IMR-90 (cell line): ENCODE measurements around the gene PRPF8. TPM values are rescaled to one million over a fixed set of nuclear protein-coding genes. Genes with fewer than 3 reads are reported as not detected.

Source experiments
- ATAC-seq: fragments of 200-7000 bp; cut with Tn5 transposase; 2 replicates; pipeline ENCODE4 v1.9.1; 2020; ENCODE audit warnings: low read depth, mild to moderate bottlenecking, moderate library complexity
- BruUV-seq: library from RNA; stranded (reverse); fragments of 400-500 nt; replicated peaks from 2 replicates; lab custom pipeline; 2021; lab: Mats Ljungman, UMichigan
- CTCF ChIA-PET: fragments of 300-600 bp; formaldehyde crosslinking; extraction: SDS; loops from one replicate; lab custom pipeline; 2021; ENCODE audit warnings: antibody characterized with exemption; lab: Yijun Ruan, JAX
- POLR2A ChIA-PET: fragments of 300-600 bp; sonication (Branson Sonifier 250); formaldehyde crosslinking; loops from one replicate; lab custom pipeline; 2022; ENCODE audit warnings: antibody characterized with exemption; ENCODE audit not compliant: unreplicated experiment; lab: Charles Lee
- DNase-seq: peaks from one replicate; pipeline ENCODE4 v3.0.0; 2013
- H2AFZ ChIP-seq: replicated peaks from 2 replicates; pipeline ENCODE3; 2013; ENCODE audit warnings: low read length, mild to moderate bottlenecking; ENCODE audit not compliant: poor library complexity
- H2AK5ac ChIP-seq: 2 replicates; pipeline ENCODE4 v1.6.1; 2013; ENCODE audit warnings: low read depth, low read length, inconsistent platforms
- H2AK9ac ChIP-seq: replicated peaks from 2 replicates; pipeline ENCODE3; 2013; ENCODE audit warnings: mild to moderate bottlenecking, low read depth, low read length, moderate library complexity; ENCODE audit not compliant: poor library complexity
- H2BK120ac ChIP-seq: 2 replicates; pipeline ENCODE4 v1.6.1; 2013; ENCODE audit warnings: low read depth, low read length, inconsistent platforms
- H2BK15ac ChIP-seq: 3 replicates; pipeline ENCODE4 v1.6.1; 2013; ENCODE audit warnings: low read depth, low read length, inconsistent platforms
- H2BK20ac ChIP-seq: 2 replicates; pipeline ENCODE4 v1.6.1; 2013; ENCODE audit warnings: low read depth, mild to moderate bottlenecking, inconsistent platforms, low read length, moderate library complexity
- H2BK5ac ChIP-seq: 2 replicates; pipeline ENCODE4 v1.6.1; 2013; ENCODE audit warnings: mild to moderate bottlenecking, low read depth, low read length, inconsistent platforms; ENCODE audit not compliant: poor library complexity, severe bottlenecking
- H3K14ac ChIP-seq: replicated peaks from 2 replicates; pipeline ENCODE4 v1.6.1; 2013; ENCODE audit warnings: low read depth, low read length, inconsistent platforms
- H3K18ac ChIP-seq: 2 replicates; pipeline ENCODE4 v1.6.1; 2013; ENCODE audit warnings: low read depth, low read length, control low read depth
- H3K23ac ChIP-seq: 2 replicates; pipeline ENCODE4 v1.6.1; 2013; ENCODE audit warnings: low read depth, low read length, inconsistent platforms
- H3K27ac ChIP-seq: 2 replicates; pipeline ENCODE4 v1.5.1; 2013; ENCODE audit warnings: mild to moderate bottlenecking, control low read depth, low read length; ENCODE audit not compliant: insufficient read depth
- H3K27me3 ChIP-seq: 2 replicates; pipeline ENCODE4 v1.6.1; 2013; ENCODE audit warnings: low read length; ENCODE audit not compliant: control insufficient read depth, insufficient read depth
- H3K36me3 ChIP-seq: 2 replicates; pipeline ENCODE4 v1.6.1; 2013; ENCODE audit warnings: low read length, mixed read lengths; ENCODE audit not compliant: control insufficient read depth, insufficient read depth
- H3K4ac ChIP-seq: 2 replicates; pipeline ENCODE4 v1.6.1; 2013; ENCODE audit warnings: low read depth, low read length, inconsistent platforms
- H3K4me1 ChIP-seq: 2 replicates; pipeline ENCODE4 v1.6.1; 2013; ENCODE audit warnings: low read length, mixed read lengths; ENCODE audit not compliant: control insufficient read depth, insufficient read depth
- H3K4me2 ChIP-seq: 2 replicates; pipeline ENCODE4 v1.6.1; 2013; ENCODE audit warnings: low read depth, mild to moderate bottlenecking, control low read depth, low read length, moderate library complexity
- H3K4me3 ChIP-seq: 2 replicates; pipeline ENCODE4 v1.5.1; 2013; ENCODE audit warnings: low read depth, mild to moderate bottlenecking, control low read depth, low read length, moderate library complexity; ENCODE audit not compliant: insufficient read depth
- H3K56ac ChIP-seq: 2 replicates; pipeline ENCODE4 v1.6.1; 2013; ENCODE audit warnings: low read length, inconsistent platforms; ENCODE audit not compliant: insufficient read depth; ENCODE audit errors: extremely low read depth
- H3K79me1 ChIP-seq, 2 experiments: 2 replicates each; pipeline ENCODE4 v1.6.1; 2013; ENCODE audit warnings: low read length in 2 of 2, inconsistent platforms in 1 of 2, low read depth in 1 of 2
- H3K9ac ChIP-seq: 2 replicates; pipeline ENCODE4 v1.6.1; 2013; ENCODE audit warnings: low read depth, low read length, control low read depth
- H3K9me1 ChIP-seq: 2 replicates; pipeline ENCODE4 v1.6.1; 2013; ENCODE audit warnings: low read length, inconsistent platforms; ENCODE audit not compliant: insufficient read depth
- H3K9me3 ChIP-seq: 2 replicates; pipeline ENCODE4 v1.6.1; 2013; ENCODE audit warnings: low read length; ENCODE audit not compliant: control insufficient read depth, insufficient read depth
- H4K20me1 ChIP-seq: 2 replicates; pipeline ENCODE4 v1.6.1; 2013; ENCODE audit warnings: low read length, inconsistent platforms; ENCODE audit not compliant: insufficient read depth
- H4K5ac ChIP-seq: 2 replicates; pipeline ENCODE4 v1.6.1; 2013; ENCODE audit warnings: mild to moderate bottlenecking, low read depth, low read length, control low read depth
- H4K8ac ChIP-seq, 2 experiments: 2 replicates each; pipeline ENCODE4 v1.6.1; 2013; ENCODE audit warnings: low read depth in 2 of 2, low read length in 2 of 2, control low read depth in 1 of 2, inconsistent platforms in 1 of 2
- H4K91ac ChIP-seq: 2 replicates; pipeline ENCODE4 v1.6.1; 2013; ENCODE audit warnings: low read depth, low read length, inconsistent platforms; ENCODE audit not compliant: insufficient read depth
- BHLHE40 ChIP-seq: fragments of 150-350 bp; IDR thresholded peaks from 2 replicates; pipeline ENCODE4 v1.6.1; 2016; ENCODE audit warnings: mild to moderate bottlenecking, low read depth, low read length
- CEBPB ChIP-seq: IDR thresholded peaks from 2 replicates; pipeline ENCODE4 v1.6.1; 2012; ENCODE audit warnings: low read depth, low read length, improper control_type of control experiment
- CHD1 ChIP-seq: IDR thresholded peaks from 2 replicates; pipeline ENCODE4 v1.6.1; 2012; ENCODE audit warnings: low read depth, low read length, improper control_type of control experiment
- CTCF ChIP-seq: conservative IDR thresholded peaks from 2 replicates; pipeline ENCODE4 v1.5.1; 2012; ENCODE audit warnings: mild to moderate bottlenecking, low read depth, low read length, improper control_type of control experiment
- FOS ChIP-seq: fragments of 150-350 bp; IDR thresholded peaks from 2 replicates; pipeline ENCODE4 v1.6.1; 2016; ENCODE audit warnings: low read depth, low read length
- MAFK ChIP-seq: IDR thresholded peaks from 2 replicates; pipeline ENCODE4 v1.6.1; 2012; ENCODE audit warnings: low read depth, low read length, improper control_type of control experiment
- MAZ ChIP-seq: IDR thresholded peaks from 2 replicates; pipeline ENCODE4 v1.6.1; 2012; ENCODE audit warnings: low read depth, mild to moderate bottlenecking, low read length, improper control_type of control experiment, moderate library complexity, borderline replicate concordance
- NFE2L2 ChIP-seq: fragments of 150-350 bp; IDR thresholded peaks from 2 replicates; pipeline ENCODE4 v1.6.1; 2016; ENCODE audit warnings: low read depth, mild to moderate bottlenecking, low read length
- POLR2A ChIP-seq: IDR thresholded peaks from 2 replicates; pipeline ENCODE4 v1.6.1; 2012; ENCODE audit warnings: mild to moderate bottlenecking, low read depth, low read length
- RFX5 ChIP-seq: IDR thresholded peaks from 2 replicates; pipeline ENCODE4 v1.8.0; 2012; ENCODE audit warnings: low read depth, mild to moderate bottlenecking, low read length, moderate library complexity
- SMC3 ChIP-seq: fragments of 150-350 bp; IDR thresholded peaks from 2 replicates; pipeline ENCODE4 v1.6.1; 2016; ENCODE audit warnings: low read depth, mild to moderate bottlenecking, antibody characterized with exemption, low read length, moderate library complexity
- WGBS, 2 experiments: methylation state at CpG; one replicate each; pipeline versions ENCODE4 v1.1.5 to v1.1.7; 2013; ENCODE audit warnings: missing lambda C conversion rate in 2 of 2; ENCODE audit not compliant: insufficient read length in 1 of 2; ENCODE audit errors: extremely low coverage in 2 of 2; 5-methylcytosine and 5-hydroxymethylcytosine counted together
- dilution Hi-C: fragments of 300-500 bp; cut with HindIII; formaldehyde crosslinking; loops from one replicate; pipeline ENCODE4 v1.14.3; 2018; ENCODE audit warnings: low sequenced_read_pairs; ENCODE audit not compliant: unreplicated experiment
- in situ Hi-C: fragments of 300-500 bp; cut with MboI; formaldehyde crosslinking; loops from 3 replicates; pipeline ENCODE4 v1.14.3; 2019; ENCODE audit warnings: low sequenced_read_pairs, inconsistent platforms, mixed read lengths
- intact Hi-C: fragments of 100-400 bp; cut with micrococcal nuclease; formaldehyde crosslinking; loops from 2 replicates; pipeline ENCODE4 v1.10.0; 2022
- polyA plus RNA-seq, 3 experiments: library from polyadenylated mRNA; depleted of rRNA; stranded (reverse); fragments of >200 nt; gene quantifications; 2 replicates each; pipeline ENCODE4 v1.2.3, GENCODE V29; 2012; ENCODE audit warnings: low replicate concordance in 1 of 3
- total RNA-seq: library from RNA; depleted of rRNA; stranded (reverse); fragments of >200 nt; gene quantifications from 2 replicates; pipeline ENCODE4 v1.2.3, GENCODE V29; 2012
- TF ChIP-seq, protein P1 (sequence below): fragments of 150-350 bp; IDR thresholded peaks from 2 replicates; pipeline ENCODE4 v1.6.1; 2016; ENCODE audit warnings: low read depth, mild to moderate bottlenecking, low read length, moderate library complexity, borderline replicate concordance

The PRPF8 gene
- total and polyA plus RNA-seq, 2 of the 4 experiments (the other 2 are of a cell fraction): 141 to 160 TPM

DNA sequence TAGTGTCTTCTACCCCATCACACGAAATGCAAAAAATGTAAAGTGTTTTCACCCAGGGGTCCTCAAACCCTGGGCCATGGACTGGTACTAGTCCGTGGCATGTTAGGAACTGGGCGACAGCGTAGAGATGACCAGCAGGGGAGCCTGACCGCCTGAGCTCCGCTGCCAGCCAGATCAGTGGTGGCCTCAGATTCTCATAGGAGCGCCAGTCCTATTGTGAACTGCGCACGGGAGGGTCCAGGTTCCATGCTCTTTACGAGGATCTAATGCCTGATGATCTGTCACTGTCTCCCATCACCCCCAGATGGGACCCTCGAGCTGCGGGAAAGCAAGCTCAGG lies 43.6 kb downstream of the PRPF8 start:
- no peak overlapping the region for H4K91ac ChIP-seq
- H3K9me3 ChIP-seq: no peaks in the 10 kb centered on the region
- no peak overlapping the region for H4K5ac ChIP-seq
- no peak overlapping the region for H3K9ac ChIP-seq
- H2AK9ac ChIP-seq: no peak overlapping the region
- no peak overlapping the region for H2BK5ac ChIP-seq
- H3K9me1 ChIP-seq: 0 out of 2 replicates have a peak, but pooled peaks cover 6% of the 10 kb centered on the region
- H4K8ac ChIP-seq: no peak overlapping the region
- H3K23ac ChIP-seq: no peak overlapping the region
- no TSS peak for BruUV-seq
- H3K14ac ChIP-seq: no peak overlapping the region
- 0 out of 2 replicates have a peak, but pooled peaks cover 3% of the 10 kb centered on the region for H4K20me1 ChIP-seq
- peaks cover 14% of the 10 kb centered on the region for H3K4me1 ChIP-seq
- no peak overlapping the region for H3K27ac ChIP-seq
- intact Hi-C loops: no loop called here
- dilution Hi-C loops: no loop called here
- no peak overlapping the region for H2BK120ac ChIP-seq
- ATAC-seq (no peak), DNase-seq (no peak)
- no peak overlapping the region for H3K18ac ChIP-seq
- 82% methylated on average over 6 of the region's 12 CpGs; no CpG with 5 or more reads in 1 of the 2 experiments for WGBS, 2 experiments
- H3K4me3 ChIP-seq: no peak overlapping the region
- H3K79me1 ChIP-seq: no peaks in the 10 kb centered on the region
- in situ Hi-C loops: no loop called here
- H2AFZ ChIP-seq: peak overlapping the region; percentile 33
- H2BK20ac ChIP-seq: no peak overlapping the region
- H3K36me3 ChIP-seq: no peaks in the 10 kb centered on the region
- no peak overlapping the region for H3K4ac ChIP-seq
- no peak overlapping the region for H3K4me2 ChIP-seq
- TF ChIP-seq CTCF (no peak), MAZ (no peak), POLR2A (no peak), SMC3 (no peak), FOS (no peak), CEBPB (no peak), BHLHE40 (no peak), MAFK (no peak), NFE2L2 (no peak), CHD1 (no peak), RFX5 (no peak)
- TF ChIP-seq, protein P1, sequence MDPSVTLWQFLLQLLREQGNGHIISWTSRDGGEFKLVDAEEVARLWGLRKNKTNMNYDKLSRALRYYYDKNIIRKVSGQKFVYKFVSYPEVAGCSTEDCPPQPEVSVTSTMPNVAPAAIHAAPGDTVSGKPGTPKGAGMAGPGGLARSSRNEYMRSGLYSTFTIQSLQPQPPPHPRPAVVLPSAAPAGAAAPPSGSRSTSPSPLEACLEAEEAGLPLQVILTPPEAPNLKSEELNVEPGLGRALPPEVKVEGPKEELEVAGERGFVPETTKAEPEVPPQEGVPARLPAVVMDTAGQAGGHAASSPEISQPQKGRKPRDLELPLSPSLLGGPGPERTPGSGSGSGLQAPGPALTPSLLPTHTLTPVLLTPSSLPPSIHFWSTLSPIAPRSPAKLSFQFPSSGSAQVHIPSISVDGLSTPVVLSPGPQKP: no peak
- no peak overlapping the region for H3K56ac ChIP-seq
- H3K27me3 ChIP-seq: no peaks in the 10 kb centered on the region; the same call in 1 of the 2 replicates
- POLR2A ChIA-PET: no interaction called here
- H2AK5ac ChIP-seq: no peak overlapping the region
- H2BK15ac ChIP-seq: no peak overlapping the region
- CTCF ChIA-PET: no interaction called here
